H9 (cell line): ENCODE results near the gene TOR4A. TPM values are rescaled to one million over a fixed set of nuclear protein-coding genes. Genes with fewer than 3 reads are reported as not detected.

Experiments
- DNase-seq: peaks from one replicate; pipeline ENCODE4 v3.0.0-alpha.2; 2017
- H2AFZ ChIP-seq: one replicate; pipeline ENCODE4 v1.6.1; 2013; ENCODE audit warnings: mild to moderate bottlenecking, low read length, control low read depth, moderate library complexity
- H2AK5ac ChIP-seq: 2 replicates; pipeline ENCODE4 v1.6.1; 2013; ENCODE audit warnings: low read length, control low read depth, mixed read lengths; ENCODE audit not compliant: insufficient read length
- H2BK120ac ChIP-seq: one replicate; pipeline ENCODE4 v1.6.1; 2013; ENCODE audit warnings: low read depth, mild to moderate bottlenecking, low read length, control low read depth, inconsistent platforms; ENCODE audit not compliant: poor library complexity, severe bottlenecking
- H2BK12ac ChIP-seq: 2 replicates; pipeline ENCODE4 v1.6.1; 2013; ENCODE audit warnings: low read length, control low read depth, mixed read lengths, low read depth; ENCODE audit not compliant: insufficient read length
- H2BK15ac ChIP-seq: 2 replicates; pipeline ENCODE4 v1.6.1; 2013; ENCODE audit warnings: low read depth, low read length, control low read depth
- H2BK20ac ChIP-seq: one replicate; pipeline ENCODE4 v1.6.1; 2013; ENCODE audit warnings: low read depth, mild to moderate bottlenecking, low read length, control low read depth, inconsistent platforms; ENCODE audit not compliant: poor library complexity, severe bottlenecking
- H2BK5ac ChIP-seq: 2 replicates; pipeline ENCODE4 v1.6.1; 2013; ENCODE audit warnings: low read length, control low read depth, mixed read lengths; ENCODE audit not compliant: insufficient read length
- H3K14ac ChIP-seq: 2 replicates; pipeline ENCODE4 v1.6.1; 2013; ENCODE audit warnings: low read length, control low read depth; ENCODE audit not compliant: insufficient read depth
- H3K18ac ChIP-seq: 2 replicates; pipeline ENCODE4 v1.6.1; 2013; ENCODE audit warnings: low read depth, mild to moderate bottlenecking, mixed read lengths, low read length, control low read depth; ENCODE audit not compliant: insufficient read length
- H3K23ac ChIP-seq: 2 replicates; pipeline ENCODE4 v1.6.1; 2013; ENCODE audit warnings: low read length, control low read depth, mixed read lengths, low read depth; ENCODE audit not compliant: insufficient read length
- H3K23me2 ChIP-seq: 2 replicates; pipeline ENCODE4 v1.6.1; 2013; ENCODE audit warnings: low read depth, mild to moderate bottlenecking, mixed read lengths, low read length, control low read depth; ENCODE audit not compliant: insufficient read length, poor library complexity, severe bottlenecking
- H3K27ac ChIP-seq: 2 replicates; pipeline ENCODE4 v1.5.1; 2013; ENCODE audit warnings: low read length, control low read depth, mixed read lengths, low read depth; ENCODE audit not compliant: insufficient read length
- H3K27me3 ChIP-seq: 2 replicates; pipeline ENCODE4 v1.6.1; 2013; ENCODE audit warnings: low read length, control low read depth, inconsistent platforms; ENCODE audit not compliant: insufficient read depth
- H3K4ac ChIP-seq: 2 replicates; pipeline ENCODE4 v1.6.1; 2013; ENCODE audit warnings: low read depth, mild to moderate bottlenecking, control low read depth, inconsistent platforms, low read length, moderate library complexity
- H3K4me1 ChIP-seq: 2 replicates; pipeline ENCODE4 v1.6.1; 2013; ENCODE audit warnings: low read length, control low read depth, inconsistent platforms; ENCODE audit not compliant: insufficient read depth
- H3K4me2 ChIP-seq: 2 replicates; pipeline ENCODE4 v1.6.1; 2013; ENCODE audit warnings: low read length, control low read depth, mixed read lengths; ENCODE audit not compliant: insufficient read length, insufficient read depth
- H3K56ac ChIP-seq: 2 replicates; pipeline ENCODE4 v1.6.1; 2013; ENCODE audit warnings: low read depth, mild to moderate bottlenecking, mixed read lengths, low read length, control low read depth; ENCODE audit not compliant: insufficient read length
- H3K79me1 ChIP-seq: 2 replicates; pipeline ENCODE4 v1.6.1; 2013; ENCODE audit warnings: low read depth, mild to moderate bottlenecking, moderate library complexity, low read length, control low read depth, inconsistent platforms; ENCODE audit not compliant: insufficient read depth, poor library complexity, severe bottlenecking
- H3K79me2 ChIP-seq: 2 replicates; pipeline ENCODE4 v1.6.1; 2013; ENCODE audit warnings: low read length, control low read depth, inconsistent platforms; ENCODE audit not compliant: insufficient read depth
- H3K9ac ChIP-seq: 2 replicates; pipeline ENCODE4 v1.6.1; 2013; ENCODE audit warnings: low read length, control low read depth, mixed read lengths; ENCODE audit not compliant: insufficient read length; ENCODE audit errors: extremely low read depth
- H3K9me3 ChIP-seq: one replicate; pipeline ENCODE4 v1.6.1; 2013; ENCODE audit warnings: low read depth, low read length, inconsistent platforms; ENCODE audit not compliant: control insufficient read depth
- H3T11ph ChIP-seq: one replicate; pipeline ENCODE4 v1.6.1; 2013; ENCODE audit warnings: mild to moderate bottlenecking, low read length, control low read depth, inconsistent platforms
- H4K20me1 ChIP-seq: one replicate; pipeline ENCODE4 v1.6.1; 2013; ENCODE audit not compliant: control insufficient read depth, insufficient read length, insufficient read depth
- H4K5ac ChIP-seq: 2 replicates; pipeline ENCODE4 v1.6.1; 2013; ENCODE audit warnings: low read depth, mild to moderate bottlenecking, mixed read lengths, low read length, control low read depth; ENCODE audit not compliant: insufficient read length
- H4K8ac ChIP-seq: replicated peaks from 2 replicates; pipeline ENCODE4 v1.6.1; 2013; ENCODE audit warnings: low read length, control low read depth, mixed read lengths, low read depth; ENCODE audit not compliant: insufficient read length
- H4K91ac ChIP-seq: 2 replicates; pipeline ENCODE4 v1.6.1; 2013; ENCODE audit warnings: low read depth, mild to moderate bottlenecking, moderate library complexity, mixed read lengths, low read length, control low read depth; ENCODE audit not compliant: insufficient read length
- H3K27ac Mint-ChIP-seq, 3 experiments: 2 replicates in 2 of 3; 3 replicates in 1 of 3; pipeline ENCODE4 v1.8.0; 2020 to 2021; ENCODE audit warnings: mixed read lengths in 3 of 3, mild to moderate bottlenecking in 1 of 3, moderate library complexity in 1 of 3
- H3K27me3 Mint-ChIP-seq: 2 replicates; pipeline ENCODE4 v1.8.0; 2021; ENCODE audit warnings: low read depth, mild to moderate bottlenecking, moderate library complexity, mixed read lengths
- H3K36me3 Mint-ChIP-seq, 3 experiments: 2 replicates in 2 of 3; 3 replicates in 1 of 3; pipeline ENCODE4 v1.8.0; 2020 to 2021; ENCODE audit warnings: low read depth in 3 of 3, mixed read lengths in 3 of 3; ENCODE audit not compliant: insufficient read depth in 1 of 3
- H3K4me1 Mint-ChIP-seq, 2 experiments: 2 replicates each; pipeline ENCODE4 v1.8.0; 2020; ENCODE audit warnings: mixed read lengths in 2 of 2
- H3K4me3 Mint-ChIP-seq, 2 experiments: 2 replicates in 1 of 2; 3 replicates in 1 of 2; pipeline ENCODE4 v1.8.0; 2020 to 2021; ENCODE audit warnings: mild to moderate bottlenecking in 2 of 2, mixed read lengths in 2 of 2, moderate library complexity in 1 of 2
- H3K9me3 Mint-ChIP-seq, 2 experiments: 2 replicates in 1 of 2; 3 replicates in 1 of 2; pipeline ENCODE4 v1.8.0; 2020; ENCODE audit warnings: mild to moderate bottlenecking in 2 of 2, mixed read lengths in 2 of 2, moderate library complexity in 1 of 2
- WGBS: extraction: QIAGEN DNeasy Blood & Tissue Kit; methylation state at CpG from one replicate; pipeline ENCODE4 v1.1.7; 2013; ENCODE audit warnings: missing lambda C conversion rate, low lambda C conversion rate, mixed read lengths; ENCODE audit not compliant: insufficient read length; ENCODE audit errors: extremely low coverage; 5-methylcytosine and 5-hydroxymethylcytosine counted together
- total RNA-seq: library from RNA; stranded (reverse); gene quantifications from 2 replicates; pipeline ENCODE4 v1.2.1, GENCODE V29; 2021
- TF ChIP-seq, protein P1 (sequence below): fragments of 200-600 bp; sonication (generic); conservative IDR thresholded peaks from 3 replicates; pipeline ENCODE4 v1.8.0; 2021; ENCODE audit warnings: antibody characterized with exemption, mild to moderate bottlenecking

The TOR4A gene
- total RNA-seq, 1 experiment from 2014 or later, result 6.2 TPM

DNA sequence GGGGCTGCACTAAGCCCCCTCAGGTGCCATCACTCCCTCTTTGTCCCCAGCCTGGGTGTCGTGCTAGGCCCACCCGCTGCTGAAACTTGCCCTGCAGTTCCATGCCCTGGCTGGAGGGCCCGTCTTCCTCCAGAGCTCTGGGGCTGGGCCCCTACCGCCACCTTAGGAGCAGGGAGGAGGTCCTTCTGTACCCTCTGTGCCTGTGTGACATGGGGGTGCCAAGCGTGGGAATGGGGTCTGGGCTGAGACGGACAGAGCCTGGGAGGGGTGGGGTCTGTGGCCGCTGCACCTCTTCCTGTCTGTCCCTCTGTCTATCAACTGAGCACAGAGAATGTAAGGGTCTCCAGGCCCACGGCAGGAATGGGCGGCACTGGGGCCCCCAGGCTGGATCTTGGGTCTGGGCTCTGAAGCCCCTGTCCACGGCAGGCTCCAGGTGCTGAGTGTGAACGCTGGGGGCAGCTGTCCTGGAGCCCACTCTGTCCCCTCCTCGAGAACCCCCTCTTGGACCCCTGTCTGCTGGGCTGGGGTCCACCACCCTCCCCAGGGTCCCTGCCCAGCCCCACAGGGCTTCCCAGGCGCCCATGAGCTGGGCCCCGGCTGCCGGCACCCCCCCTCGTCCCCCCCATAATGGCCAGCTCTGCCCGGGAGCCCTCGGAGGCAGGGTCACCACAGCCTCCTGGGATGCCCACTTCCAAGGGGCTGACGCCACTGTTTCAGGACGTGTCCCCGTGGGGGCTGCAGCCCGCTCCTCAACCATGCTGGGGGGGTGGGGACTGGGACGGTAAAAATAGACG, 40.4 kb downstream of the TOR4A start:
- Histone ChIP-seq H3K79me1 (no peaks in the 10 kb centered on the region), H4K20me1 (no peaks in the 10 kb centered on the region), H4K8ac (no peak overlapping the region), H3K23me2 (no peaks in the 10 kb centered on the region), H3K4me1 (peaks cover 1% of the 10 kb centered on the region; the same call in 1 of the 2 replicates), H4K5ac (no peak overlapping the region), H3K14ac (no peak overlapping the region), H3K9me3 (no peaks in the 10 kb centered on the region), H3K4ac (no peak overlapping the region), H3T11ph (no peak overlapping the region), H3K27ac (no peak overlapping the region), H4K91ac (no peak overlapping the region), H2BK20ac (no peak overlapping the region), H3K27me3 (no peaks in the 10 kb centered on the region), H2BK120ac (no peak overlapping the region), H3K56ac (no peak overlapping the region), H3K9ac (no peak overlapping the region), H2AFZ (no peak overlapping the region), H2BK5ac (no peak overlapping the region), H3K23ac (no peak overlapping the region), H3K18ac (no peak overlapping the region), H3K4me2 (no peak overlapping the region), H2BK12ac (no peak overlapping the region), H2BK15ac (no peak overlapping the region; the same call in 1 of the 2 replicates), H3K79me2 (no peaks in the 10 kb centered on the region), H2AK5ac (no peak overlapping the region)
- H3K27me3 Mint-ChIP-seq, result peaks cover 3% of the 10 kb centered on the region; the same call in 1 of the 2 replicates
- no peak overlapping the region; a peak in 1 of 5 replicates for H3K4me3 Mint-ChIP-seq
- no CpG with 5 or more reads among the region's 24 CpGs for WGBS
- no peak for DNase-seq
- peak overlapping the region in 1 of 3 experiments; percentile 77; a peak in 1 of 7 replicates for H3K27ac Mint-ChIP-seq
- TF ChIP-seq, protein P1, sequence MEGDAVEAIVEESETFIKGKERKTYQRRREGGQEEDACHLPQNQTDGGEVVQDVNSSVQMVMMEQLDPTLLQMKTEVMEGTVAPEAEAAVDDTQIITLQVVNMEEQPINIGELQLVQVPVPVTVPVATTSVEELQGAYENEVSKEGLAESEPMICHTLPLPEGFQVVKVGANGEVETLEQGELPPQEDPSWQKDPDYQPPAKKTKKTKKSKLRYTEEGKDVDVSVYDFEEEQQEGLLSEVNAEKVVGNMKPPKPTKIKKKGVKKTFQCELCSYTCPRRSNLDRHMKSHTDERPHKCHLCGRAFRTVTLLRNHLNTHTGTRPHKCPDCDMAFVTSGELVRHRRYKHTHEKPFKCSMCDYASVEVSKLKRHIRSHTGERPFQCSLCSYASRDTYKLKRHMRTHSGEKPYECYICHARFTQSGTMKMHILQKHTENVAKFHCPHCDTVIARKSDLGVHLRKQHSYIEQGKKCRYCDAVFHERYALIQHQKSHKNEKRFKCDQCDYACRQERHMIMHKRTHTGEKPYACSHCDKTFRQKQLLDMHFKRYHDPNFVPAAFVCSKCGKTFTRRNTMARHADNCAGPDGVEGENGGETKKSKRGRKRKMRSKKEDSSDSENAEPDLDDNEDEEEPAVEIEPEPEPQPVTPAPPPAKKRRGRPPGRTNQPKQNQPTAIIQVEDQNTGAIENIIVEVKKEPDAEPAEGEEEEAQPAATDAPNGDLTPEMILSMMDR, result no peak
- H3K36me3 Mint-ChIP-seq, result no peaks in the 10 kb centered on the region
- peaks cover 4% of the 10 kb centered on the region in 2 experiments; a peak in 3 of 5 replicates for H3K9me3 Mint-ChIP-seq
- peaks cover 6 to 11% of the 10 kb centered on the region in 2 experiments; a peak in 2 of 4 replicates for H3K4me1 Mint-ChIP-seq
